B cell (primary cell): ENCODE measurements around the gene MBD6.

Source experiments
- CTCF ChIP-seq: fragments of 200-600 bp; IDR thresholded peaks from one replicate; pipeline ENCODE4 v1.8.0; 2022; ENCODE audit warnings: antibody characterized with exemption, mild to moderate bottlenecking
- EZH2 ChIP-seq: IDR thresholded peaks from 2 replicates; pipeline ENCODE4 v1.6.1; 2012; ENCODE audit warnings: borderline replicate concordance, low read depth, mild to moderate bottlenecking, moderate library complexity, low read length; ENCODE audit not compliant: insufficient read depth, poor library complexity, severe bottlenecking

GRCh38 chr12:57571926-57572762 lies 49.5 kb downstream of the MBD6 start:
- TF ChIP-seq CTCF (no peak), EZH2 (no peak)
